Heart left ventricle (tissue), 16 donors: ENCODE data around the gene MAP2K4. TPM values are rescaled to one million over a fixed set of nuclear protein-coding genes. Genes with fewer than 3 reads are reported as not detected.

Source experiments
- ATAC-seq, 4 donors: fragments of 200-7000 bp; cut with Tn5 transposase; one replicate each; pipeline ENCODE4 v1.9.1; 2020 to 2022; ENCODE audit warnings: moderate library complexity in 4 of 4, mild to moderate bottlenecking in 3 of 4, moderate number of reproducible peaks in 1 of 4
- DNase-seq, 5 donors: peaks; one replicate each; pipeline ENCODE4 v3.0.0-alpha.2; 2020
- H3K27ac ChIP-seq, 12 donors: fragments of 200-600 bp; sonication (generic) in 4 of 12; one replicate each; pipeline versions ENCODE4 v1.5.0 to v1.8.0; 2016 to 2022; ENCODE audit warnings: mild to moderate bottlenecking in 2 of 12
- H3K27me3 ChIP-seq, 9 donors: fragments of 200-600 bp; sonication (generic) in 2 of 9; one replicate each; pipeline versions ENCODE4 v1.5.1 to v1.8.0; 2016 to 2022; ENCODE audit warnings: mild to moderate bottlenecking in 3 of 9
- H3K36me3 ChIP-seq, 9 donors: fragments of 200-600 bp; sonication (generic) in 2 of 9; one replicate each; pipeline versions ENCODE4 v1.5.0 to v1.8.0; 2018 to 2022; ENCODE audit warnings: mild to moderate bottlenecking in 2 of 9
- H3K4me1 ChIP-seq, 12 donors: fragments of 200-600 bp; sonication (generic) in 4 of 12; one replicate each; pipeline versions ENCODE4 v1.5.0 to v1.8.0; 2016 to 2022; ENCODE audit warnings: mild to moderate bottlenecking in 3 of 12
- H3K4me3 ChIP-seq, 12 donors: fragments of 200-600 bp; sonication (generic) in 4 of 12; one replicate each; pipeline versions ENCODE4 v1.5.0 to v1.8.0; 2017 to 2022; ENCODE audit warnings: mild to moderate bottlenecking in 9 of 12, moderate library complexity in 4 of 12
- H3K9me3 ChIP-seq, 12 donors: fragments of 200-600 bp; sonication (generic) in 4 of 12; one replicate each; pipeline versions ENCODE4 v1.5.0 to v1.8.0; 2016 to 2022; ENCODE audit warnings: mild to moderate bottlenecking in 1 of 12
- POLR2A ChIP-seq, 2 donors: fragments of 450-650 bp; IDR thresholded peaks; one replicate each; pipeline ENCODE4 v1.6.1; 2017; ENCODE audit warnings: antibody characterized with exemption in 2 of 2, mild to moderate bottlenecking in 2 of 2, moderate library complexity in 2 of 2
- WGBS, 4 donors: extraction: QIAGEN DNeasy Blood & Tissue Kit in 2 of 4; methylation state at CpG; one replicate each; pipeline versions ENCODE4 v1.1.5 to v1.1.7; 2013 to 2018; 5-methylcytosine and 5-hydroxymethylcytosine counted together
- intact Hi-C, 10 donors: fragments of 100-400 bp; cut with DNase I; formaldehyde crosslinking; loops; one replicate each; pipeline versions ENCODE4 v1.11.1 to v1.14.2; 2022
- polyA plus RNA-seq, 2 donors: library from polyadenylated mRNA; stranded (reverse); fragments of 200-250 nt; gene quantifications; one replicate each; pipeline ENCODE4 v1.2.3, GENCODE V29; 2013
- total RNA-seq, 9 donors: library from RNA; depleted of rRNA in 2 of 9; stranded (reverse); fragments of >200 nt in 2 of 9; fragmentation: NEBNext Ultra II Directional in 3 of 9; extraction: Animal tissue kit (Norgen Biotek cat#: 25700) in 3 of 9; gene quantifications; one replicate each; pipeline versions ENCODE4 v1.1.0 to v1.2.4, GENCODE V29; 2016 to 2023
- TF ChIP-seq, protein P1 (sequence below), 12 donors: fragments of 200-600 bp; sonication (generic) in 4 of 12; IDR thresholded peaks; one replicate each; pipeline versions ENCODE4 v1.5.0 to v1.8.0; 2018 to 2022; ENCODE audit warnings: antibody characterized with exemption in 12 of 12, mild to moderate bottlenecking in 5 of 12
- donor health status: ischemic (EF 13 %, LVEDD 7.1; RV severe dilation, severe dysfunction).
- donor health status: healthy with polysubstance abuse.
- donor health status: DM: no; HTN: yes; CAD: no.
- donor health status: DM: no; HTN: no; CAD: no.
- donor health status: ischemic (EF 25% LVEDD 6.9; RV normal size, moderate dysfunction).
- donor health status: ischemic (EF 25% LVEDD 5.7; RV mildly dilated, moderate dysfunction).
- donor health status: healthy.
- donor health status: DM: yes; HTN: yes; CAD: no.
- donor health status: ischemic (EF 35%, LVEDD 5.7; RV mildly dilated, moderate dysfunction).
- donor health status: nonischemic (EF 11% LVEDD 7.7; RV severe dilation, severe dysfunction).
- donor health status: DM: yes; HTN: yes; CAD: no.
- donor health status: PGD.
- donor health status: ischemic (EF 29% LVEDD 5.4; RV normal size, mild dysfunction).
- donor health status: nonischemic (EF 23%, LVEDD 6.1; RV moderate dilation, normal function).

MAP2K4 gene
- total and polyA plus RNA-seq, 11 donors = 7.9 to 37.5 (median 32.5) TPM

DNA sequence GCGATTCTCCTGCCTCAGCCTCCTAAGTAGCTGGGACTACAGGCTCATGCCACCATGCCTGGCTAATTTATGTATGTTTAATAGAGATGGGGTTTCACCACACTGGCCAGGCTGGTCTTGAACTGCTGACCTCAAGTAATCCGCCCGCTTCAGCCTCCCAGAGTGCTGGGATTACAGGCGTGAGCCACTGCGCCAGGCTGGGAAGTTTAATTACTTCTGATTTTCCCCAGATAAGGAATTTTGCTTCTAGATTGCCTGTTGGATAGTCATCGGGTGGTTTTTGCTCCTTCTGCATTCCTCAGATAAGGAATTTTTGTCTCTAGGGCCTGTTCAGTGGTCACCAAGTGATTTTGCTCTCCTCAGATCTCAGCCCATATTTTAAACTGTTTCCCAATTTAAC lies 112.5 kb downstream of the MAP2K4 start:
- Histone ChIP-seq H3K27ac (no peak overlapping the region), H3K4me3 (no peak overlapping the region), H3K9me3 (peaks cover 0 to 15% (median 3%) of the 10 kb centered on the region in 12 donors), H3K36me3 (peaks cover 0 to 69% (median 31%) of the 10 kb centered on the region in 9 donors), H3K27me3 (no peaks in the 10 kb centered on the region), H3K4me1 (no peaks in the 10 kb centered on the region)
- no peak for TF ChIP-seq POLR2A (IDR thresholded peaks at IDR 0.05)
- TF ChIP-seq, protein P1, sequence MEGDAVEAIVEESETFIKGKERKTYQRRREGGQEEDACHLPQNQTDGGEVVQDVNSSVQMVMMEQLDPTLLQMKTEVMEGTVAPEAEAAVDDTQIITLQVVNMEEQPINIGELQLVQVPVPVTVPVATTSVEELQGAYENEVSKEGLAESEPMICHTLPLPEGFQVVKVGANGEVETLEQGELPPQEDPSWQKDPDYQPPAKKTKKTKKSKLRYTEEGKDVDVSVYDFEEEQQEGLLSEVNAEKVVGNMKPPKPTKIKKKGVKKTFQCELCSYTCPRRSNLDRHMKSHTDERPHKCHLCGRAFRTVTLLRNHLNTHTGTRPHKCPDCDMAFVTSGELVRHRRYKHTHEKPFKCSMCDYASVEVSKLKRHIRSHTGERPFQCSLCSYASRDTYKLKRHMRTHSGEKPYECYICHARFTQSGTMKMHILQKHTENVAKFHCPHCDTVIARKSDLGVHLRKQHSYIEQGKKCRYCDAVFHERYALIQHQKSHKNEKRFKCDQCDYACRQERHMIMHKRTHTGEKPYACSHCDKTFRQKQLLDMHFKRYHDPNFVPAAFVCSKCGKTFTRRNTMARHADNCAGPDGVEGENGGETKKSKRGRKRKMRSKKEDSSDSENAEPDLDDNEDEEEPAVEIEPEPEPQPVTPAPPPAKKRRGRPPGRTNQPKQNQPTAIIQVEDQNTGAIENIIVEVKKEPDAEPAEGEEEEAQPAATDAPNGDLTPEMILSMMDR (IDR thresholded peaks at IDR 0.05) = no peak
- intact Hi-C loops = no loop called here
- DNase-seq (no peak), ATAC-seq (no peak)
- 83 to 88% (median 85%) methylated on average over 6 of the region's 6 CpGs for WGBS, 4 donors

DNA sequence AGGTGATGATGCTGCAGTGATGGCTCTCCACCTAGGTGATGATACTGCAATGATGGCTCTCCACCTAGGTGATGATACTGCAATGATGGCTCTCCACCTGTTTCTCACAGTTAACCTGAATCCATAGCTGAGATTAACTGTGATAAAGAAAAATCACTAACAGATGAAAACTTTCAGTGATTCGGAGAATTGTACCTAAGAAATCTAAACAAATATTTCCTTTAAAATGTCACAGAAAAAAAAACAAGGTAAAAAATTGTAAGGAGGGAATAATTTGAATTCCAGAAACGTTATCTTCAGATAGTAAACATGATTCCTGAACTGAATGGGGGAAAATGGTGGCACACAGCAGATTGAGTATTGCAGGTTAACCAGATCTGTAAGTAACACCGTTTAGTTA lies 113.4 kb downstream of the MAP2K4 start:
- H3K9me3 ChIP-seq = peaks cover 0 to 15% (median 3%) of the 10 kb centered on the region in 12 donors
- no peak overlapping the region for H3K4me3 ChIP-seq
- WGBS, 4 donors = 73 to 90% (median 74%) methylated on average over 3 of the region's 3 CpGs
- H3K27me3 ChIP-seq = no peaks in the 10 kb centered on the region
- no peak overlapping the region for H3K27ac ChIP-seq
- intact Hi-C loops = no loop called here
- H3K36me3 ChIP-seq = peaks cover 0 to 67% (median 28%) of the 10 kb centered on the region in 9 donors
- TF ChIP-seq, protein P1 (IDR thresholded peaks at IDR 0.05) = no peak
- no peak for TF ChIP-seq POLR2A (IDR thresholded peaks at IDR 0.05)
- ATAC-seq = no peak
- no peak for DNase-seq
- no peaks in the 10 kb centered on the region for H3K4me1 ChIP-seq

DNA sequence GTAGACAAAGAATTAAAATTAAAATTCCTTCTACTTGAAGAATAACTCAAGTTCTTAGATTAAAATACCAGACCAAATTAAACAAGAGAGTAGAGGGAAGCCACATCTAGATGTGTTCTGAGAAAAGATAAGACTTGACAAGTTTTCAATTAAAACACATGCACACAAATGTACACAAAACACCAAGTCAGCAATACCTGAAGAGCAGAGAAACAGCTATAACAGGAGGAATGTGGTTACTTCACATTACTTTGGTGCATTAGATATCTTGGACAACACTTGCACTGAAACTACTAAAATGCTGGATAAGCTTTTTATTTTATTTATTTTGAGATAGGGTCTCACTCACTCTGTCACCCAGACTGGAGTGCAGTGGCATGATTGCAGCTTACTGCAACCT lies 113.9 kb downstream of the MAP2K4 start:
- DNase-seq (no peak), ATAC-seq (no peak)
- intact Hi-C loops = no loop called here
- Histone ChIP-seq H3K4me3 (no peak overlapping the region), H3K27ac (no peak overlapping the region), H3K9me3 (peaks cover 0 to 15% (median 3%) of the 10 kb centered on the region in 12 donors), H3K27me3 (no peaks in the 10 kb centered on the region), H3K4me1 (no peaks in the 10 kb centered on the region), H3K36me3 (peaks cover 0 to 62% (median 23%) of the 10 kb centered on the region in 9 donors)
- TF ChIP-seq, protein P1 (IDR thresholded peaks at IDR 0.05) = no peak
- TF ChIP-seq POLR2A (IDR thresholded peaks at IDR 0.05) = no peak

DNA sequence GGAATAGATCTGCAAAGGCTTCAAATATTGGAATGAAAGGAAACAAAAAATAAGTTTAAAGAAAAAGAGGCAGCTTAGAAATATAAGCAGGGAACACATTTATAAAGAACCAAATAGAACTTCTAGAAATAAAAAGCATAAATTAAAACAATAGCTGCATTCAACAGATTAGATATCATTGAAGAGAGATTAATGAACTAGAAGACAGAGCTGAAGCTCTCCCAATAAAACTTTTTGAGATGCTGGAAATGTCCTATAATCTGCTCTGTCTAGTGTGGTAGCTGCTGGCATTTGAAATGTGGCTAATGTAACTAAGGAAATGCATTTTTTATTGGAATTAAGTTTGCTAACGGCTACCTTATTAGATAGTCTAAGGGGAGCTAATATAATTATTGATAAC lies 115.6 kb downstream of the MAP2K4 start:
- ATAC-seq (no peak), DNase-seq (no peak)
- Histone ChIP-seq H3K27me3 (no peaks in the 10 kb centered on the region), H3K9me3 (peaks cover 0 to 15% (median 3%) of the 10 kb centered on the region in 12 donors), H3K36me3 (peaks cover 0 to 62% (median 24%) of the 10 kb centered on the region in 9 donors), H3K4me3 (no peak overlapping the region), H3K4me1 (no peaks in the 10 kb centered on the region), H3K27ac (no peak overlapping the region)
- intact Hi-C loops = no loop called here
- TF ChIP-seq, protein P1 (IDR thresholded peaks at IDR 0.05) = no peak
- no peak for TF ChIP-seq POLR2A (IDR thresholded peaks at IDR 0.05)
- WGBS, 4 donors = 94 to 98% (median 96%) methylated on average over 1 of the region's 1 CpG
